ENCODE measurements around the gene ITPRIPL2.

ITPRIPL2 gene

GRCh38 chr16:19145010-19145409 is 31.2 kb downstream of the ITPRIPL2 start:
- no peak for DNase-seq

GRCh38 chr16:19147126-19147525 is 33.4 kb downstream of the ITPRIPL2 start:
- DNase-seq, result no peak

GRCh38 chr16:19147627-19148026 is 33.9 kb downstream of the ITPRIPL2 start:
- DNase-seq, result no peak

- DNase-seq, result no peak
These were observed 34.4 kb downstream of the ITPRIPL2 start for GRCh38 chr16:19148189-19148588.

GRCh38 chr16:19151310-19151709 is 37.5 kb downstream of the ITPRIPL2 start:
- no peak for DNase-seq

GRCh38 chr16:19152042-19152441 is 38.3 kb downstream of the ITPRIPL2 start:
- DNase-seq, result no peak

- DNase-seq, result no peak
These were observed 40.1 kb downstream of the ITPRIPL2 start for GRCh38 chr16:19153876-19154275.

- DNase-seq, result no peak
These were observed 48.3 kb downstream of the ITPRIPL2 start for GRCh38 chr16:19162085-19162484.

- DNase-seq, result no peak
These were observed 49.5 kb downstream of the ITPRIPL2 start for GRCh38 chr16:19163215-19163614.

GRCh38 chr16:19164285-19164684 is 50.5 kb downstream of the ITPRIPL2 start:
- DNase-seq, result no peak

GRCh38 chr16:19165101-19165500 is 51.3 kb downstream of the ITPRIPL2 start:
- DNase-seq, result no peak

GRCh38 chr16:19166500-19166899 is 52.7 kb downstream of the ITPRIPL2 start:
- DNase-seq, result no peak

GRCh38 chr16:19167710-19168370 is 54.1 kb downstream of the ITPRIPL2 start, which contains the start of gene SYT17:
SYT17 (plus strand) TSS chr16:19168240; CDS start chr16:19168647, 407 bp downstream.
- DNase-seq, result no peak

- no peak for DNase-seq
These were observed 54.8 kb downstream of the ITPRIPL2 start for GRCh38 chr16:19168371-19169081.

- DNase-seq, result no peak
These were observed 55.4 kb downstream of the ITPRIPL2 start for GRCh38 chr16:19169082-19169639.

- DNase-seq, result no peak
These were observed 56.4 kb downstream of the ITPRIPL2 start for GRCh38 chr16:19170043-19170655.
